ENCODE measurements around the gene LONP2. TPM values are rescaled to one million over a fixed set of nuclear protein-coding genes. Genes with fewer than 3 reads are reported as not detected.
"Not testable (repeated sequence)": the region's sequence is repeated elsewhere in the genome, so short reads cannot be mapped to it uniquely, and the experiment has no call there.

The LONP2 gene
- polyA plus RNA-seq, 1 donor from 2014 or later = 31.8 TPM

- no peaks in the 10 kb centered on the region for H3K9me3 Mint-ChIP-seq
- peaks cover 2% of the 10 kb centered on the region for H3K36me3 Mint-ChIP-seq
- H3K27me3 Mint-ChIP-seq = peaks cover 5% of the 10 kb centered on the region
- no peak overlapping the region for H3K27ac Mint-ChIP-seq
- H3K4me1 Mint-ChIP-seq = no peaks in the 10 kb centered on the region
- H3K4me3 Mint-ChIP-seq = no peak overlapping the region
These were observed 20.6 kb upstream of the LONP2 start for GRCh38 chr16:48223490-48223889.

GRCh38 chr16:48225456-48225855 is 18.6 kb upstream of the LONP2 start:
- H3K4me1 Mint-ChIP-seq = no peaks in the 10 kb centered on the region
- H3K9me3 Mint-ChIP-seq = no peaks in the 10 kb centered on the region
- H3K36me3 Mint-ChIP-seq = no peaks in the 10 kb centered on the region
- no peak overlapping the region for H3K27ac Mint-ChIP-seq
- H3K27me3 Mint-ChIP-seq = peaks cover 8% of the 10 kb centered on the region
- no peak overlapping the region for H3K4me3 Mint-ChIP-seq

- peaks cover 2% of the 10 kb centered on the region for H3K36me3 Mint-ChIP-seq
- H3K4me3 Mint-ChIP-seq = no peak overlapping the region
- H3K4me1 Mint-ChIP-seq = no peaks in the 10 kb centered on the region
- peak overlapping the region in 1 of 3 donors; percentile 44 for H3K27ac Mint-ChIP-seq
- no peaks in the 10 kb centered on the region for H3K9me3 Mint-ChIP-seq
- peaks cover 3% of the 10 kb centered on the region for H3K27me3 Mint-ChIP-seq
These were observed 12.2 kb upstream of the LONP2 start for GRCh38 chr16:48231727-48232492.

- Mint-ChIP-seq H3K27ac (no peak overlapping the region), H3K9me3 (no peaks in the 10 kb centered on the region), H3K27me3 (peaks cover 3% of the 10 kb centered on the region), H3K36me3 (peaks cover 2% of the 10 kb centered on the region), H3K4me3 (no peak overlapping the region), H3K4me1 (no peaks in the 10 kb centered on the region)
These were observed 11.5 kb upstream of the LONP2 start for GRCh38 chr16:48232493-48233040.

GRCh38 chr16:48234630-48235029 is 9.5 kb upstream of the LONP2 start:
- Mint-ChIP-seq H3K27ac (no peak overlapping the region), H3K36me3 (peaks cover 3% of the 10 kb centered on the region), H3K4me3 (no peak overlapping the region), H3K27me3 (peaks cover 3% of the 10 kb centered on the region), H3K4me1 (peaks cover 0 to 1% (median 0%) of the 10 kb centered on the region in 3 donors), H3K9me3 (no peaks in the 10 kb centered on the region)

- peaks cover 0 to 1% (median 0%) of the 10 kb centered on the region in 3 donors for H3K4me1 Mint-ChIP-seq
- H3K27me3 Mint-ChIP-seq = no peaks in the 10 kb centered on the region
- peaks cover 3% of the 10 kb centered on the region for H3K36me3 Mint-ChIP-seq
- peaks cover 0 to 4% (median 0%) of the 10 kb centered on the region in 3 donors for H3K9me3 Mint-ChIP-seq
- H3K4me3 Mint-ChIP-seq = peak overlapping the region in 1 of 4 donors; percentile 29
- no peak overlapping the region for H3K27ac Mint-ChIP-seq
These were observed 9.0 kb upstream of the LONP2 start for GRCh38 chr16:48235058-48235555.

GRCh38 chr16:48235556-48236136 is 8.5 kb upstream of the LONP2 start:
- Mint-ChIP-seq H3K4me3 (no peak overlapping the region), H3K4me1 (peaks cover 0 to 1% (median 0%) of the 10 kb centered on the region in 3 donors), H3K27ac (no peak overlapping the region), H3K36me3 (peaks cover 3% of the 10 kb centered on the region), H3K9me3 (peaks cover 0 to 6% (median 0%) of the 10 kb centered on the region in 3 donors), H3K27me3 (no peaks in the 10 kb centered on the region)

GRCh38 chr16:48236286-48236685 is 7.8 kb upstream of the LONP2 start:
- H3K4me3 Mint-ChIP-seq = no peak overlapping the region
- H3K9me3 Mint-ChIP-seq = peaks cover 0 to 6% (median 0%) of the 10 kb centered on the region in 3 donors
- peaks cover 0 to 1% (median 0%) of the 10 kb centered on the region in 3 donors for H3K4me1 Mint-ChIP-seq
- H3K27me3 Mint-ChIP-seq = no peaks in the 10 kb centered on the region
- no peak overlapping the region for H3K27ac Mint-ChIP-seq
- H3K36me3 Mint-ChIP-seq = peaks cover 5% of the 10 kb centered on the region

- not testable (repeated sequence) for H3K36me3 Mint-ChIP-seq
- peak overlapping the region in 1 of 4 donors; percentile 82 for H3K4me3 Mint-ChIP-seq
These were observed 4.0 kb upstream of the LONP2 start for GRCh38 chr16:48240147-48240546.

GRCh38 chr16:48244863-48245195 is 729 bp downstream of the LONP2 start:
- Mint-ChIP-seq H3K4me1 (peaks cover 22 to 29% (median 26%) of the 10 kb centered on the region in 3 donors), H3K27me3 (no peaks in the 10 kb centered on the region), H3K27ac (peak overlapping the region; percentile 87 to 98 (median 94)), H3K4me3 (peak overlapping the region; percentile 92 to 99 (median 94)), H3K9me3 (peaks cover 0 to 5% (median 0%) of the 10 kb centered on the region in 3 donors), H3K36me3 (peaks cover 6% of the 10 kb centered on the region)

More at GRCh38 chr16:48240147-48240546, 4.0 kb upstream of the LONP2 start:
- H3K27me3 Mint-ChIP-seq, H3K27ac Mint-ChIP-seq, H3K9me3 Mint-ChIP-seq: not testable (repeated sequence)
- peaks cover 4 to 11% (median 11%) of the 10 kb centered on the region in 3 donors for H3K4me1 Mint-ChIP-seq

- H3K27ac Mint-ChIP-seq = peak overlapping the region in 2 of 3 donors; percentile 62 to 87
- peak overlapping the region in 2 of 4 donors; percentile 92 to 99 for H3K4me3 Mint-ChIP-seq
- H3K27me3 Mint-ChIP-seq = no peaks in the 10 kb centered on the region
- peaks cover 28 to 33% (median 32%) of the 10 kb centered on the region in 3 donors for H3K4me1 Mint-ChIP-seq
- no peaks in the 10 kb centered on the region for H3K9me3 Mint-ChIP-seq
- peaks cover 5% of the 10 kb centered on the region for H3K36me3 Mint-ChIP-seq
These were observed 2.0 kb downstream of the LONP2 start for GRCh38 chr16:48246066-48246465.

- H3K4me3 Mint-ChIP-seq = peak within 1 kb of the TSS in 2 of 4 donors; percentile 71 to 92
- H3K4me1 Mint-ChIP-seq = peaks cover 32 to 38% (median 36%) of the 10 kb centered on the region in 3 donors
- H3K36me3 Mint-ChIP-seq = peaks cover 5% of the 10 kb centered on the region
- H3K9me3 Mint-ChIP-seq = no peaks in the 10 kb centered on the region
- no peaks in the 10 kb centered on the region for H3K27me3 Mint-ChIP-seq
- H3K27ac Mint-ChIP-seq = peak within 1 kb of the TSS in 2 of 3 donors; percentile 62 to 87
These were observed 3.2 kb downstream of the LONP2 start, which contains the start of gene ABCC11 for GRCh38 chr16:48247311-48247710. Gene ABCC11 (minus strand): TSS chr16:48247539. CDS start chr16:48231921, 15,618 bp downstream.

GRCh38 chr16:48250520-48251278 is 6.6 kb downstream of the LONP2 start:
- Mint-ChIP-seq H3K4me1 (peaks cover 23 to 29% (median 27%) of the 10 kb centered on the region in 3 donors), H3K36me3 (peaks cover 5% of the 10 kb centered on the region), H3K27me3 (no peaks in the 10 kb centered on the region), H3K9me3 (no peaks in the 10 kb centered on the region), H3K4me3 (no peak overlapping the region), H3K27ac (peak overlapping the region in 1 of 3 donors; percentile 39)

- H3K27ac Mint-ChIP-seq = no peak overlapping the region
- no peak overlapping the region for H3K4me3 Mint-ChIP-seq
- H3K36me3 Mint-ChIP-seq = peaks cover 2% of the 10 kb centered on the region
- H3K27me3 Mint-ChIP-seq = no peaks in the 10 kb centered on the region
- H3K9me3 Mint-ChIP-seq = no peaks in the 10 kb centered on the region
- H3K4me1 Mint-ChIP-seq = peaks cover 16 to 19% (median 19%) of the 10 kb centered on the region in 3 donors
These were observed 7.9 kb downstream of the LONP2 start for GRCh38 chr16:48252013-48252412.
